K562 (cell line): ENCODE data around the gene SHE.

ENCODE experiments used
- ZNF431 ChIP-seq: sonication (generic); formaldehyde crosslinking; IDR thresholded peaks from 2 replicates; pipeline ENCODE4 v1.8.0; 2022; ENCODE audit warnings: mild to moderate bottlenecking, missing genetic modification reagents
- TF ChIP-seq, protein P1 (sequence below), 2 experiments: fragments of 450-650 bp; formaldehyde crosslinking in 1 of 2; IDR thresholded peaks; 2 replicates each; pipeline versions ENCODE4 v1.4.0 to v1.6.1; 2014 to 2020; ENCODE audit warnings: mild to moderate bottlenecking in 2 of 2, borderline replicate concordance in 1 of 2, low read depth in 1 of 2

DNA sequence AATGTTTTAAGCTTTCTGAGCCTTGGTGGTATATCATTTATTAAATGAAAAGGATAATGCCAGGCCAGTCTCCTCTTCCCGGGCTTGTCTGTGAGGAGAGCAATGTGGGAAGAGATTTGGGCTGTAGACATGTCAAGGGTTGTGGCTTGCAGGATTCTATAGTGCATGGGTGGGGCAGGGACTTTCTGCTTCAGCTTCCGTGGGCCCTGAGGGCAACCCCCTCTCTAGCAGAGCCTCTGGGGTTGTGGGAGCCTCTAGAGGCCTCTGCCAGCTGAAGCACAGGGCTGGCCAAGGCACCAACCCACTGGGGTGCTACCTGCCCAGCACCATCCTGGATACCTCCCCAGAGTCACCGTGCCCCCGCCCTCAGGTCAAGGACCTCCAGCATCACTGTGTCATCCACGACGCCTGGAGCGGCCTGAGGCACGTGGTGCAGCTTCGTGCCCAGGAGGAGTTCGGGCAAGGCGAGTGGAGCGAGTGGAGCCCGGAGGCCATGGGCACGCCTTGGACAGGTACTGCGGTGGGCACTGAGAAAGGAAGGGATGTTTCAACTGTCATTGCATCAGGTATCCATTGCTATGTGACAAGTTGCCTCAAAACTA, 66.5 kb downstream of the SHE start:
- TF ChIP-seq, protein P1, sequence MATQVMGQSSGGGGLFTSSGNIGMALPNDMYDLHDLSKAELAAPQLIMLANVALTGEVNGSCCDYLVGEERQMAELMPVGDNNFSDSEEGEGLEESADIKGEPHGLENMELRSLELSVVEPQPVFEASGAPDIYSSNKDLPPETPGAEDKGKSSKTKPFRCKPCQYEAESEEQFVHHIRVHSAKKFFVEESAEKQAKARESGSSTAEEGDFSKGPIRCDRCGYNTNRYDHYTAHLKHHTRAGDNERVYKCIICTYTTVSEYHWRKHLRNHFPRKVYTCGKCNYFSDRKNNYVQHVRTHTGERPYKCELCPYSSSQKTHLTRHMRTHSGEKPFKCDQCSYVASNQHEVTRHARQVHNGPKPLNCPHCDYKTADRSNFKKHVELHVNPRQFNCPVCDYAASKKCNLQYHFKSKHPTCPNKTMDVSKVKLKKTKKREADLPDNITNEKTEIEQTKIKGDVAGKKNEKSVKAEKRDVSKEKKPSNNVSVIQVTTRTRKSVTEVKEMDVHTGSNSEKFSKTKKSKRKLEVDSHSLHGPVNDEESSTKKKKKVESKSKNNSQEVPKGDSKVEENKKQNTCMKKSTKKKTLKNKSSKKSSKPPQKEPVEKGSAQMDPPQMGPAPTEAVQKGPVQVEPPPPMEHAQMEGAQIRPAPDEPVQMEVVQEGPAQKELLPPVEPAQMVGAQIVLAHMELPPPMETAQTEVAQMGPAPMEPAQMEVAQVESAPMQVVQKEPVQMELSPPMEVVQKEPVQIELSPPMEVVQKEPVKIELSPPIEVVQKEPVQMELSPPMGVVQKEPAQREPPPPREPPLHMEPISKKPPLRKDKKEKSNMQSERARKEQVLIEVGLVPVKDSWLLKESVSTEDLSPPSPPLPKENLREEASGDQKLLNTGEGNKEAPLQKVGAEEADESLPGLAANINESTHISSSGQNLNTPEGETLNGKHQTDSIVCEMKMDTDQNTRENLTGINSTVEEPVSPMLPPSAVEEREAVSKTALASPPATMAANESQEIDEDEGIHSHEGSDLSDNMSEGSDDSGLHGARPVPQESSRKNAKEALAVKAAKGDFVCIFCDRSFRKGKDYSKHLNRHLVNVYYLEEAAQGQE (IDR thresholded peaks at IDR 0.05; ENCODE audit: borderline replicate concordance), result no peak
- TF ChIP-seq, protein P1 (CRISPR knock-in tag; IDR thresholded peaks at IDR 0.05; ENCODE audit: low read depth), result no peak
- no peak for TF ChIP-seq ZNF431
